HL-60/S4 (cell line): Measurements from ENCODE around the gene MRFAP1L1.
"Not testable (repeated sequence)": the region's sequence is repeated elsewhere in the genome, so short reads cannot be mapped to it uniquely, and the experiment has no call there.

Experiments
- in situ Hi-C: fragments of 300-500 bp; cut with MboI; formaldehyde crosslinking; loops from 2 replicates; pipeline ENCODE4 v1.14.3; 2022; ENCODE audit warnings: low sequenced_read_pairs

MRFAP1L1 gene

GRCh38 chr4:6709230-6710114, at the start of gene MRFAP1L1:
Gene MRFAP1L1 (minus strand): TSS chr4:6709865. CDS start chr4:6709629, 236 bp downstream.
- in situ Hi-C loops = loop anchor here (10.0 kb wide), 1 partner anchor 365 kb away; no protein-coding TSS in a partner anchor

GRCh38 chr4:6758728-6759127, 49.1 kb upstream of the MRFAP1L1 start:
- in situ Hi-C loops = no loop called here

GRCh38 chr4:6756345-6756744, 46.7 kb upstream of the MRFAP1L1 start:
- in situ Hi-C loops = not testable (repeated sequence)

- in situ Hi-C loops = no loop called here
These were observed 45.6 kb upstream of the MRFAP1L1 start for GRCh38 chr4:6755088-6755753.

- in situ Hi-C loops = no loop called here
These were observed 44.9 kb upstream of the MRFAP1L1 start for GRCh38 chr4:6754481-6755087.

- in situ Hi-C loops = no loop called here
These were observed 44.2 kb upstream of the MRFAP1L1 start for GRCh38 chr4:6753891-6754290.

GRCh38 chr4:6753103-6753560, 43.5 kb upstream of the MRFAP1L1 start:
- in situ Hi-C loops = no loop called here

- in situ Hi-C loops = no loop called here
These were observed 42.8 kb upstream of the MRFAP1L1 start for GRCh38 chr4:6752486-6752829.

- in situ Hi-C loops = no loop called here
These were observed 42.2 kb upstream of the MRFAP1L1 start for GRCh38 chr4:6751611-6752485.

GRCh38 chr4:6750286-6751221, 40.9 kb upstream of the MRFAP1L1 start:
- in situ Hi-C loops = no loop called here

- in situ Hi-C loops = no loop called here
These were observed 39.9 kb upstream of the MRFAP1L1 start for GRCh38 chr4:6749340-6750171.

GRCh38 chr4:6748286-6748685, 38.6 kb upstream of the MRFAP1L1 start:
- in situ Hi-C loops = no loop called here

GRCh38 chr4:6747294-6748051, 37.8 kb upstream of the MRFAP1L1 start:
- in situ Hi-C loops = no loop called here

- in situ Hi-C loops = no loop called here
These were observed 37.1 kb upstream of the MRFAP1L1 start for GRCh38 chr4:6746721-6747293.

GRCh38 chr4:6742989-6743388, 33.3 kb upstream of the MRFAP1L1 start:
- in situ Hi-C loops = no loop called here

GRCh38 chr4:6742507-6742906, 32.8 kb upstream of the MRFAP1L1 start:
- in situ Hi-C loops = no loop called here

- in situ Hi-C loops = no loop called here
These were observed 30.7 kb upstream of the MRFAP1L1 start for GRCh38 chr4:6740347-6740746.

- in situ Hi-C loops = no loop called here
These were observed 30.3 kb upstream of the MRFAP1L1 start for GRCh38 chr4:6739920-6740319.
